ENCODE results near the gene COMMD8.

DNA sequence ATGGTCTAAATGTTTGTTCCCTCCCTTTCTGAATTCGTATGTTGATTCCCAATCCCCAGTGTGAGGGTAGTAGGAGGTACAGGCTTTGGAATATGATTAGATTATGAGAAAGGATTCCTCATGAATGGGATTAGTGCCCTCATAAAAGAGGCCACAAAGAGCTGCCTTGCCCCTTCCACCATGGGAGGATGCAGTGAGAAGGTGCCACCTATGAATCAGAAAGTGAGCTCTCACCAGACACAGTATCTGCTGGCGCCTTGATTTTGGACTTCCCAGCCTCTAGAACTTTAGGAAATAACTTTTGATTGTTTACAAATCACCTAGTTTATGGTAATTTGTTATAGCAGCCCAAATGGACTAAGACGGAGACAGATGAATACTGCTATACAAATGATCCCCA, 25.2 kb upstream of the COMMD8 start:
- no peak for TF ChIP-seq POLR2A (IDR thresholded peaks at IDR 0.05)
- TF ChIP-seq, protein P1, sequence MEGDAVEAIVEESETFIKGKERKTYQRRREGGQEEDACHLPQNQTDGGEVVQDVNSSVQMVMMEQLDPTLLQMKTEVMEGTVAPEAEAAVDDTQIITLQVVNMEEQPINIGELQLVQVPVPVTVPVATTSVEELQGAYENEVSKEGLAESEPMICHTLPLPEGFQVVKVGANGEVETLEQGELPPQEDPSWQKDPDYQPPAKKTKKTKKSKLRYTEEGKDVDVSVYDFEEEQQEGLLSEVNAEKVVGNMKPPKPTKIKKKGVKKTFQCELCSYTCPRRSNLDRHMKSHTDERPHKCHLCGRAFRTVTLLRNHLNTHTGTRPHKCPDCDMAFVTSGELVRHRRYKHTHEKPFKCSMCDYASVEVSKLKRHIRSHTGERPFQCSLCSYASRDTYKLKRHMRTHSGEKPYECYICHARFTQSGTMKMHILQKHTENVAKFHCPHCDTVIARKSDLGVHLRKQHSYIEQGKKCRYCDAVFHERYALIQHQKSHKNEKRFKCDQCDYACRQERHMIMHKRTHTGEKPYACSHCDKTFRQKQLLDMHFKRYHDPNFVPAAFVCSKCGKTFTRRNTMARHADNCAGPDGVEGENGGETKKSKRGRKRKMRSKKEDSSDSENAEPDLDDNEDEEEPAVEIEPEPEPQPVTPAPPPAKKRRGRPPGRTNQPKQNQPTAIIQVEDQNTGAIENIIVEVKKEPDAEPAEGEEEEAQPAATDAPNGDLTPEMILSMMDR (IDR thresholded peaks at IDR 0.05), result no peak
- TF ChIP-seq POLR2AphosphoS5 (IDR thresholded peaks at IDR 0.05), result no peak
- TF ChIP-seq EP300 (IDR thresholded peaks at IDR 0.05), result no peak
